Fibroblast of lung (primary cell): ENCODE data around the gene APBA2. TPM values are rescaled to one million over a fixed set of nuclear protein-coding genes. Genes with fewer than 3 reads are reported as not detected.

Experiments used
- DNase-seq, 2 donors: peaks; one replicate each; pipeline versions ENCODE4 v3.0.0 to v3.0.0-alpha.2; 2010; ENCODE audit warnings: low read depth in 2 of 2
- H2AFZ ChIP-seq: 2 replicates; pipeline ENCODE4 v1.5.1; 2012; ENCODE audit warnings: low read length, control low read depth, inconsistent platforms
- H3K27ac ChIP-seq: 2 replicates; pipeline ENCODE4 v1.5.1; 2011; ENCODE audit warnings: low read length, control low read depth; ENCODE audit not compliant: insufficient read depth
- H3K27me3 ChIP-seq: 2 replicates; pipeline ENCODE4 v1.5.1; 2011; ENCODE audit warnings: mild to moderate bottlenecking, low read length; ENCODE audit not compliant: control insufficient read depth, insufficient read depth
- H3K36me3 ChIP-seq: 2 replicates; pipeline ENCODE4 v1.5.1; 2011; ENCODE audit warnings: low read length; ENCODE audit not compliant: control insufficient read depth, insufficient read depth
- H3K4me1 ChIP-seq: 2 replicates; pipeline ENCODE4 v1.5.1; 2011; ENCODE audit warnings: low read length; ENCODE audit not compliant: control insufficient read depth, insufficient read depth; ENCODE audit errors: extremely low read depth
- H3K4me2 ChIP-seq: 2 replicates; pipeline ENCODE4 v1.5.1; 2011; ENCODE audit warnings: low read length, control low read depth; ENCODE audit not compliant: insufficient read depth; ENCODE audit errors: extremely low read depth
- H3K4me3 ChIP-seq, 4 experiments: fragments of 200-600 bp in 1 of 4; sonication (generic) in 1 of 4; replicated peaks in 1 of 4; 2 replicates each; pipeline ENCODE4 v1.5.1; 2011 to 2016; ENCODE audit warnings: low read length in 4 of 4, low read depth in 3 of 4, mild to moderate bottlenecking in 3 of 4, control low read depth in 2 of 4, inconsistent platforms in 1 of 4, mixed read lengths in 1 of 4; ENCODE audit not compliant: insufficient read depth in 1 of 4; ENCODE audit errors: control extremely low read depth in 1 of 4
- H3K79me2 ChIP-seq: 2 replicates; pipeline ENCODE4 v1.5.1; 2012; ENCODE audit warnings: mild to moderate bottlenecking, low read length, inconsistent platforms; ENCODE audit not compliant: control insufficient read depth, insufficient read depth
- H3K9ac ChIP-seq: 2 replicates; pipeline ENCODE4 v1.5.1; 2011; ENCODE audit warnings: mild to moderate bottlenecking, low read length, control low read depth; ENCODE audit not compliant: insufficient read depth
- H3K9me3 ChIP-seq: 2 replicates; pipeline ENCODE4 v1.5.1; 2012; ENCODE audit warnings: low read depth, low read length; ENCODE audit not compliant: control insufficient read depth, insufficient read depth
- H4K20me1 ChIP-seq: 2 replicates; pipeline ENCODE4 v1.5.1; 2011; ENCODE audit warnings: low read length; ENCODE audit not compliant: control insufficient read depth, insufficient read depth; ENCODE audit errors: extremely low read depth
- EZH2 ChIP-seq: IDR thresholded peaks from 2 replicates; pipeline ENCODE4 v1.5.1; 2012; ENCODE audit warnings: low read length, control low read depth, mild to moderate bottlenecking; ENCODE audit errors: missing control alignments
- polyA plus RNA-seq, 2 donors: library from polyadenylated mRNA; depleted of rRNA in 1 of 2; stranded (reverse) in 1 of 2; unstranded in 1 of 2; fragments of >200 nt; gene quantifications; 2 replicates each; pipeline ENCODE4 v1.2.1, GENCODE V29; 2011 to 2012; ENCODE audit warnings: missing spikeins in 1 of 2
- total RNA-seq: library from RNA; depleted of rRNA; stranded (reverse); fragments of >200 nt; gene quantifications from 2 replicates; pipeline ENCODE4 v1.2.1, GENCODE V29; 2014
- TF ChIP-seq, protein P1 (sequence below), 2 donors: IDR thresholded peaks in 1 of 2; conservative IDR thresholded peaks in 1 of 2; 1 replicate in 1 of 2; 2 replicates in 1 of 2; pipeline ENCODE4 v1.5.1; 2011 to 2012; ENCODE audit warnings: low read length in 2 of 2, control low read depth in 1 of 2, inconsistent platforms in 1 of 2, low read depth in 1 of 2, mild to moderate bottlenecking in 1 of 2

The APBA2 gene
- total and polyA plus RNA-seq, 2 donors (not counting 1 experiment from before 2014, with no cell fraction given): 9.5 to 20.3 TPM

DNA sequence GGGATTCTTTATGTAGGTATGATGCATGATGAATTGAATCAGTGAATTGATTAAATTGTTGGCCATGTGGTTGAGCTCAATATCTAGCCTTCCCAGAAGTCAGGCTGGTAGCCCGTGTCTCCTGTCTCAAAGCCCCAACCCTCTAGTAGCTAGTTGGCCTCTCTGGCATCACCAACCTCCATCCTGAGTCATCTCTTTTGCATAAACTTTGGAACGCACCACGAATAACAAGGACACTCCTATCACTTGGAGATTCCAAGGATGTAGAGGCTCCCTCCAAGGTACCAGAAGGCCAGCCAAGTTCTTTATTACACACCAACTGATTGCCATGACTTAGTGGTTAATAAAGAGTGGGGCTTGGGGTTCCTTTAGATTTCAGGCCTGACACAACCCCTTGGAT is 148.4 kb downstream of the APBA2 start:
- Histone ChIP-seq H3K9me3 (no peaks in the 10 kb centered on the region), H4K20me1 (no peaks in the 10 kb centered on the region), H3K27ac (no peak overlapping the region), H3K4me1 (no peaks in the 10 kb centered on the region), H3K4me3 (no peak overlapping the region), H3K9ac (no peak overlapping the region), H3K27me3 (no peaks in the 10 kb centered on the region), H2AFZ (no peak overlapping the region), H3K4me2 (no peak overlapping the region), H3K79me2 (no peaks in the 10 kb centered on the region), H3K36me3 (no peaks in the 10 kb centered on the region)
- peak; percentile 19 to 59 for DNase-seq
- TF ChIP-seq, protein P1, sequence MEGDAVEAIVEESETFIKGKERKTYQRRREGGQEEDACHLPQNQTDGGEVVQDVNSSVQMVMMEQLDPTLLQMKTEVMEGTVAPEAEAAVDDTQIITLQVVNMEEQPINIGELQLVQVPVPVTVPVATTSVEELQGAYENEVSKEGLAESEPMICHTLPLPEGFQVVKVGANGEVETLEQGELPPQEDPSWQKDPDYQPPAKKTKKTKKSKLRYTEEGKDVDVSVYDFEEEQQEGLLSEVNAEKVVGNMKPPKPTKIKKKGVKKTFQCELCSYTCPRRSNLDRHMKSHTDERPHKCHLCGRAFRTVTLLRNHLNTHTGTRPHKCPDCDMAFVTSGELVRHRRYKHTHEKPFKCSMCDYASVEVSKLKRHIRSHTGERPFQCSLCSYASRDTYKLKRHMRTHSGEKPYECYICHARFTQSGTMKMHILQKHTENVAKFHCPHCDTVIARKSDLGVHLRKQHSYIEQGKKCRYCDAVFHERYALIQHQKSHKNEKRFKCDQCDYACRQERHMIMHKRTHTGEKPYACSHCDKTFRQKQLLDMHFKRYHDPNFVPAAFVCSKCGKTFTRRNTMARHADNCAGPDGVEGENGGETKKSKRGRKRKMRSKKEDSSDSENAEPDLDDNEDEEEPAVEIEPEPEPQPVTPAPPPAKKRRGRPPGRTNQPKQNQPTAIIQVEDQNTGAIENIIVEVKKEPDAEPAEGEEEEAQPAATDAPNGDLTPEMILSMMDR (conservative IDR thresholded peaks at IDR 0.05 in 1 of 2, IDR thresholded peaks at IDR 0.05 in 1 of 2; ENCODE audit: low read depth in 1 of 2, low read length in 2 of 2): no peak
- TF ChIP-seq EZH2: no peak

DNA sequence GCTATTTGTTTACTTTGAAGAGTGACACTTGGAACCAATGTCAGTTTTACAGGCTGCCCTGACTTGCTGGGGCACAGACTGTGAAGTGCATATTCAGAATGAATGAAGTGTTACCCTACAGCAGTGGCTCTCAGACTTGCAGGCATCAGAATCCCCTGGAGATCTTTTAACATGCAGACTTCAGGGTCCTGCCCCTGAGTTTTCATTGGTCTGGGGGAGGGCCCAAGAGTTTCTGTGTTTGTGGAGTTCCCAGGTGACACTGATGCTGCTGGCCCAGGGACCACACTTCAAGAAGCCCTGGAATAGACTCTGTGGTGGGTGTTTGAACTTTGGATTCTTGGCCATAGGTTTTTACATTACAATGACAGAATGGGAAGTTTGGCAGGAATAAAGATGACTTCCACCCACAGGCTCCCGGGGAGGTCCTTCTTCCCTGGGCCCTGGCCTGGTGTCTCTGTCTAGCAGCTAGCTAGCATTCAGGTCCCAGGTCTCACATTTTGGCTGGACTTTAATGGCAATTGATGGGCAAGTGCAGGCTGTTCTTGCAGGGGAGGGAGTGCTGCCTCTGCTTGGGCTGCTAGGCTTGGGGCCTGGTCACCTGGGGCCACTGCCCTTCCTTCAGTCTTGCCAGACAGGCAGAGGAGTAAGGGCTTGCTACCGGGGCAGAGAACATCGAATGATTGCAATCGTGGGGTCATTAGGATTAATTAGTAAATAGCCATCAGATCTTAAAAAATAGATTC is 149.0 kb downstream of the APBA2 start:
- Histone ChIP-seq H3K27ac (no peak overlapping the region), H3K36me3 (no peaks in the 10 kb centered on the region), H4K20me1 (no peaks in the 10 kb centered on the region), H3K4me2 (no peak overlapping the region), H3K9ac (no peak overlapping the region), H3K4me1 (no peaks in the 10 kb centered on the region), H3K9me3 (no peaks in the 10 kb centered on the region), H3K27me3 (no peaks in the 10 kb centered on the region), H3K4me3 (no peak overlapping the region), H2AFZ (no peak overlapping the region), H3K79me2 (no peaks in the 10 kb centered on the region)
- TF ChIP-seq, protein P1 (conservative IDR thresholded peaks at IDR 0.05 in 1 of 2, IDR thresholded peaks at IDR 0.05 in 1 of 2; ENCODE audit: low read depth in 1 of 2, low read length in 2 of 2): no peak
- TF ChIP-seq EZH2: no peak
- no peak for DNase-seq

DNA sequence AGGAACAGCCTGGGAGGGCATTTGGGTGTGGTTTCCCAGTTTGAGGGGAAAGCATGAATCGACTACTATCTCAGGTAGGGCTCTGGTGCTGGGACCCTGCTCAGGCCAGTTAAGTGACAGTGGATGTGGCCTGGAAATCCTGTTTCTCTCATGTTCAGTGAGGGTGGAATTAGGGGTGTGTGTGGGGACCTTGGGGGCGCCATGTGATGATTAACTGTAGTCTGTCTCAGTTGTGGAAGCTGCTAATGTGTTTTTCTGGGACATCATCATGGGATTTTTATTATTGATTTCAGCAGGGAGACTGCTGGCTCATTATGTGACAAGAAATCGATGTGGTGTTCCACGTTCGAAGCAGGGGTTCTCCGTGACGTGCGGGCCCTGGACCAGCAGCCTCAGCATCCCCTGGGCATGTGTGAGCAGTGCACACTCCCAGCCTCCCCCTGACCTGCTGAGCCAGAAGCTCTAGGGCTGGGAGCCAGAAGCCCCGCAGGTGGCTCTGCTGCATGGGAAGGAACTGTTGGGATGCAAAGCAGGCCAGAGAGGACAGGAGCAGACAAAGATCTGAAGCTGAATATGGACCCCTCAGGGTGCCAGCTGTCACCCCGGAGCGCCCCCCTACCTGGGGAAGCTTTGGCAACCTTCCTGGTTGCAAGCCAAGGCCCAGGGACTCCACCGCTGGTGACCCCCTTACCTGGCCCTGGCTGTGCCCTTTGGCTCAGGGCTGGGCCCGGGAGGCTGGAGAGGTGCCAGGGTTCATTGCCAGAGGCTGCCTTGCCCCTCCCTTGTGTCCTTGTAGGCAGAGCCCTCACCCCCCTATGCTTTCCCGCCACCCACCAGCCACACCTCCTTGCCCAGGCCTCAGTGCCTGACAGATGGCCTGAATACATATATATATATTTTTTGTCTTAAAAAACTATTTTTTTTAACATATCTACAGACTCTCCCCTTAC is 149.8 kb downstream of the APBA2 start:
- Histone ChIP-seq H4K20me1 (no peaks in the 10 kb centered on the region), H3K36me3 (no peaks in the 10 kb centered on the region), H3K4me1 (no peaks in the 10 kb centered on the region), H3K27me3 (no peaks in the 10 kb centered on the region), H3K9ac (no peak overlapping the region), H3K9me3 (no peaks in the 10 kb centered on the region), H3K79me2 (no peaks in the 10 kb centered on the region), H2AFZ (no peak overlapping the region), H3K4me2 (no peak overlapping the region), H3K4me3 (no peak overlapping the region), H3K27ac (no peak overlapping the region)
- no peak for TF ChIP-seq EZH2
- TF ChIP-seq, protein P1 (conservative IDR thresholded peaks at IDR 0.05 in 1 of 2, IDR thresholded peaks at IDR 0.05 in 1 of 2; ENCODE audit: low read depth in 1 of 2, low read length in 2 of 2): no peak
- DNase-seq: no peak
